Globus pallidus (tissue), 1 donor: ENCODE results near the gene PDE10A.
"Not testable (repeated sequence)": the region's sequence is repeated elsewhere in the genome, so short reads cannot be mapped to it uniquely, and the experiment has no call there.

Experiments used
- DNase-seq: peaks from one replicate; pipeline ENCODE4 v3.0.0-alpha.2; 2015; ENCODE audit warnings: low spot score

The PDE10A gene

DNA sequence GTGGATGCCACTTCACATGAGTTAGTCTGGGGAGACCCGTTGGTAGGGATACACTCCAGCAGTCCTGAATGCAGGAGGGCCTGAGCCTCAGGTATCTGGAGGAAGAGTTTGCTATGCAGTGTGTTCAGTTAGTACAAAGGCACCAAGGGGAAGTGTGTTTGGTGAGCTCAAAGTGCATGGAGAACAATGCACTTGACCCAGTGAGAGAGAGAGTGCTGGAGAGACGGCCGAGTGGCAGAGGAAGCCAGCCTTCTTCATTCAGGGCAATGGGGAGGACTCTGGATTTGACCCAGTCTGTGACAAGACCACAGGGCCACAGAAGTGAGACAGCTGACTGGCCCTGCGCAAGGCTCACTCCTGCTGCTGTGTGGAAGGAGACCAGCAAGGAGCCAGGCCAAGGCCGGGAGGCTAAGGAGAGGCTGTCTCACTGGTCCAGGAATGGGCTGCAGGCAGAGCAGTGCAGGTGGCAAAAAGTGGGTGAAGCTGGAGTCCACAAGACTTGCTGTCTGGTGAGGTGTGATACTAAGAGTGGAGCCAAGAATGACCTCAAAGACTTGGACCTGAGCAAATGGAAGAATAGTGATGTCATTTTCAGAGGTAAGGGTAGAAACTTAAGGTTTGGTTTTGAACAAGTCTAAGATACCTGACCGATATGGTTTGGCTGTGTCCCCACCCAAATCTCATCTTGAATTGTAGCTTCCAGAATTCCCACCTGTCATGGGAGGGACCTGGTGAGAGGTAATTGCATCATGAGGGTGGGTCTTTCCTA is 38.0 kb downstream of the PDE10A start:
- no peak for DNase-seq

DNA sequence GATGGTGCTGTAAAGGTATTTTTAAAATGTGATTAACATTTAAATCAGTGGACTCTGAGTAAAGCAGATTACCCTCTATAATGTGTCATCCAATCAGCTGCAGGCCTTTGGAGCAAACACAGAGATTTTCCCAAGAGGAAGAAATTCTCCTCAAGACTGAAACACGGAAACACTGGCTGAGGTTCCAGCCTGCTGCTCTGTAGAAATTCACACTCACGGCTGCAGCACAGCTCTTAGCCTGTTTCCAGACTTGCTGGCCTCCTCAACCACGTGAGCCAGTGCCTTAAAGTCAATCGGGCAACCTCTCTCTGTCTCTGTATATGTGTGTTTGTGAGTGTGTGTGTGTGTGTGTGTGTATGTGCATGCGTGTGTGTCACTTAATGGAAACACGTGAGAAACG is 41.1 kb downstream of the PDE10A start:
- DNase-seq, result no peak

DNA sequence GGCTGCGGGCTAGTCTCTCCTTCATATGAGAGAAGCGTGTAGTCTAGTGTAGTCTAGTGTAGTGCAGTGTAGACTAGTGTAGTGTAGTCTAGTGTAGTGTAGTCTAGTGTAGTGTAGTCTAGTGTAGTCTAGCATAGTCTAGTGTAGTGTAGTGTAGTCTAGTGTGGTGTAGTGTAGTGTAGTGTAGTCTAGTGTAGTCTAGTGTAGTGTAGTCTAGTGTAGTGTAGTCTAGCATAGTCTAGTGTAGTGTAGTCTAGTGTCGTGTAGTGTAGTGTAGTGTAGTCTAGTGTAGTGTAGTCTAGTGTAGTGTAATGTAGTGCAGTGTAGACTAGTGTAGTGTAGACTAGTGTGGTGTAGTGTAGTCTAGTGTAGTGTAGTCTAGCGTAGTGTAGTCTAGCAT is 44.1 kb downstream of the PDE10A start:
- DNase-seq, result not testable (repeated sequence)

DNA sequence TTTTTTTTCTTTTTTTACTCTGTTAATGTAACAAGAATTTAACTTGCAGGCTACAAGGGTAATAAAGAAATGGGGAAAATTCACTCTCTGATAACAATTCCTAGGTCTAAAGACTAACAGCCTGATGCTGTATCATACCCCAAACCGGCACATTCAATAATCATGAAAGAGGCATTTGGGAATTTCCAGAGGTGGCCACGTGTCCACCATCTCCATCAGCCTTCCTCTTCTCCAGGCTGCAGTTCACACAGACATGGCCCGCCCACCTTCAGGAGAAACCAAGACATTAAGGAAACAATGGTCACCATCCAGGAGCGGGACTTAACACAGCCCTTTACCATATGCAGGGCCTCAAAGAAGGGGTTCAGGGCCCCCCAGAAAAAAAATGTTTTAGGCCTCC is 44.8 kb downstream of the PDE10A start:
- DNase-seq, result no peak

DNA sequence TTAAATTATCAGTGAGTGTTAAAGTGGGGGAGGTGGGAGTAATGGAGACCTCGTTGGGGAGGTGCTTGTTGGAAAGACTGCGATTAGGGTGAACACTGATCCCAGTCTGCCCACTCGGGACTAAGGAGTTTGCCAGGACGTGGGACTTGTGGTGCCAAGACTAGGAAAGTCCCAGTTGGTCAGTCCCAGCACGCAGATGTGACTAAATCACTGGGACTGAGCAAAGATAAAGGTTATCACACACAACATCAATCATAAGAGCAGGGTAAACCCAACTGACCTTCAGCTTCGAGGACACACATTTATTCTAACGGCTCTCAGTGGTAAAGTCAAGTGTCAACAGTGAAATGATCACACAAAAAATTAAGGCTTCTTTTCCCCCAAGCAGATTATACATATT is 45.5 kb downstream of the PDE10A start:
- no peak for DNase-seq

DNA sequence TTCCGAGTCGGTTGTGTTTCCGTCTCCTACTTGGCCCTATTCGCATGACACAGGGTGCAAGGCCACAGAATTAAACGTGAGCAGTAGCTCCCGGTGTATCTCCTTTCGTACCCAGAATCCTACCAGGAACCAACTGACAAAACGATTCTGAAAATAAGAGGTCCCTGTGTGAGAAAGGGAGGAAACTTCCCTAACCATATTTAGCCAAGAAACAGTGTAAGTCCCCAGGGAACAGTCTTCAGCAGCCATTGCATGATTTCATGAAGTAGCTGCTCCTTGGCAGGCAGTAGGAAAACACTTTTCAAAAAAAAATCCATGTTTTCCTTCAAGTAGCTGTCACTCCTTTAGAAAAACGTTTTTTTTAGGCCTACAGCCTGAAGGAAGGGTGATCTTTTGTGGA is 46.9 kb downstream of the PDE10A start:
- peak; percentile 24 for DNase-seq

DNA sequence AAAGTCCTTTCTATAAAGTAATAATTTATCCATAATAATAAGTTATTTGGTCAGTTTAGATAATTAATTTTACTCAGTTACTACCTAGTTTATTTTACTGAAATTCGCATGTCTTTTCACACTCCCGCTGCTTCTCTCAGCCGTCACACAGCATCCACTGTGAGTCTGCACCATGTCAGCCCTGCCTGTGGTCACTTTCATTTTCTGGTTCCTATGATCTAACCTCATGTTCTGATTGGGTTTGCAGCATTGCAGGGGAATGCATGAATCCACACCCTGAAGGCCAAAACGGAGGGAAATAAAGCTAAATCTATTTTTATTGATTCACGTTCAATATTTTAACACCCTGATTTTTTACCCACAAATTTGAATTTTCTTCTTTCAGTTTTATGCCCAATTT is 47.4 kb downstream of the PDE10A start:
- peak; percentile 67 for DNase-seq

DNA sequence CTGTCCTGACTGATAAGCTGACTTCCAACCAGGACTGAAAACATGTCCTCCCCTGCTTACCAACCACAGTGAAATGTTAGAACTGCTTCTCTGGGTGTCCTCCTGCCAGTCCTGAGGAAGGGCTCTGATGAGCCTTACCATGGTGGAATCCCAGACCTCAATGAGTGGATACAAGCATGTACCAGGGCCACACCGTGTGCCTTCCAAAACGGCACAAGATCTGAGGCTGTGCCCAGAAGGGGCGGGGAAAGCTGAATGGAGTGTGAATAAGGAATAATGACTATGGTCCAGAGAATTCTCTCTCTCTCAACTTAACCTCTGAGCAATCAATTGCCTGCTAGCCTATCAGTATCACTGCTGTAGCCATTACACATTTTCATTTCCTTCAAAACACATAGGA is 51.7 kb downstream of the PDE10A start:
- DNase-seq, result peak; percentile 65

DNA sequence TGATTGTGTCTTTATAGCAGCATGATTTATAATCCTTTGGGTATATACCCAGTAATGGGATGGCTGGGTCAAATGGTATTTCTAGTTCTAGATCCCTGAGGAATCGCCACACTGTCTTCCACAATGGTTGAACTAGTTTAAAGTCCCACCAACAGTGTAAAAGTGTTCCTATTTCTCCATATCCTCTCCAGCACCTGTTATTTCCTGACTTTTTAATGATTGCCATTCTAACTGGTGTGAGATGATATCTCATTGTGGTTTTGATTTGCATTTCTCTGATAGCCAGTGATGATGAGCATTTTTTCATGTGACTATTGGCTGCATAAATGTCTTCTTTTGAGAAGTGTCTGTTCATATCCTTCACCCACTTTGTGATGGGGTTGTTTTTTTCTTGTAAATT is 54.5 kb downstream of the PDE10A start:
- DNase-seq, result not testable (repeated sequence)

DNA sequence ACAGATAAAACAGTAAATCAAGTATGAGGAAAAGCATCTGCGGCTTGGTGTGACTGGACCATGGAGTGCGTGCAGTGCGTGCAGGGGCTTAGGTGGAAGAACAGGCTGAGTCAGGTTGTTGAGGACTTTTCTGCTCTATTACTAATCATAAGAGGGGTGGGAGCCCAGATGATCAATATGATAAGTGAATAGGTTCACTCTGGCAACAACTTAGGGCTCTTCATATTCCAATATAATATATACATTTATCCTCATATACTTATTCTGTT is 56.4 kb downstream of the PDE10A start:
- DNase-seq, result no peak

DNA sequence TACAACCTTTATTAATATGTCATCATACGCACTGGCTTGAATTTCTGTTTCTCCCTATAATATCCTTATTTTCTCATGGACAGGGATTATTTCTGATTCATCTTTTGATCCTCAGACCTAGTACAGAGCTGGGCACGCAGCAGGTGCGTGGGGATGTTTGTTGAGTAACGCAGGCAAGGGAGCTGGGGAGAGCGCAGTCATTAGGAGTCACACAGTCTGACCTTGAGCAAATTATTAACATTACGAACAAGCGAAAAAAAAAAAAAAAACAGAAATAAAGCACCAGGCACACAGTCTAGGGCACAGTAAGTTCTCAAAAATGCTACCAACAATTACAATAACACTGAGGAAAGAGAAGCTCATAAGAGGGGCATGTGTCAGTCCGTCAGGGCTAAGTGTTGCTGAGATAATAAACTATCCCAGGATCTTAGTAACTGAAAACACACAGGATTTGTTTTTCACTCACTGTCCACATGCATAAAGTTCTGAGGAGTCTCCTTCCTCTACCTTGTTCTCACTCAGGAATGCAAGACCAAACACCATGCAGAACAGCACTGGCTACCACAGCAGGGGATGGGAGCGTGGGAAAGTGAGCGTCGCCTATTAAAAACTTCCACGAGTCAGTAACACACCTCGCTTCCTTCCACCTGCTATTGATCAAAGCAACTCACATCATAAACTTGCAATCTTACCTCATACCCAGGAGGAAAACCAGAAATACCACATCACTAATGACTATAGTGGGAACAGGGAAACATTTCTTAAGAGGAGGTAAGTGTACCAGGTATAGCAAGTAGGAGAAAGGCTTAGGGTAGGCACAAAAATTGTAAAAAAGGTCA is 56.9 kb downstream of the PDE10A start:
- DNase-seq, result no peak

DNA sequence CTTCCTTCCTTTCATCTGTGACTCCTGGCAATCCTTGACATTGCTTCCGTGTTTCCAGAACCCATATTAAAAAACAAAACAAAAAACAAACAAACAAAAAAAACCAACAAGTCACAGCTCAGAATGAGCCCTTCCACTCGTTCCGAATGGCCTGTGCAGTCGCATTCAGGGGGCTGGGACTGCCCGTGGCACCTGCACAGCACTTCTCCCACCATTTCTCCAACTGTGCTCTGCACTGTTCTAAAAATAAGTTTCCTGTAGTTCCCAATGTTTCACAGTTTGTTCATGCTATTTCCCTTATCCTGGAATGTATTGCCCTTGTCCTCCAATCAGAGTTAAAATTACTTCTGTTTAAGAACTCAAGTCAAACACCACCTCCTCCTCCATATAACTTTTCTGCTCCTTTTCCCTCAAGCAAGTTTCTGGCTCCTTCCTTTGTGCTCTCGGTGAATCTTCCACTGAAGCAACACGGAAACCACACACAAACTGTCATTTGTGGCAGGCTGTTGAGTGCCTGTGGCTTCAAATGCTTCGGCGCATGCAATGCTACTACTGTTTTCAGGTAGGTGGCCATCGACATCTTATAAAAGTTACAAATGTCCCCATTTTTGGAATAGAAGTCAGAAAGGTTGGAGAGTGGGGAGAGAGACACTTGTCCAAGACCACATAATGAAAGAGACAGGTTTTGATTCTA is 57.7 kb downstream of the PDE10A start:
- no peak for DNase-seq

DNA sequence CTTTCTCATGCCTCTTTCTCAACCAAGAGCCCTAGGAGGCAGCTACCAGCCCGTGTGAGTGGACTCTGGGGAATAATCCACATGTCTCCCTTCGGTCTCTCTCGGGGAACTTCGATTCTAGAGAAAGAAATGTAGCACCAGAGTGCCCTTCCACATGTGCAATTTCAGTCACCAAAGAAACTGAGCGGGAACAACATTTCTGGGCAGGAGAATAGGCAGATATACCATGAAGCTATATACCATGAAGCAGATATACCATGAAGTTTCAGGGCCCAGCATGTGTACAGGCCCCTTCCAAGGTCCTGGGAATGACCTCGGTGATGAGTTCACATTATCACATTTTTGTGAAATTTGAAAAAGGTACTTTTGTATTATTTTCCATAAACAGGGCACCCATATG is 60.8 kb downstream of the PDE10A start:
- DNase-seq, result no peak

DNA sequence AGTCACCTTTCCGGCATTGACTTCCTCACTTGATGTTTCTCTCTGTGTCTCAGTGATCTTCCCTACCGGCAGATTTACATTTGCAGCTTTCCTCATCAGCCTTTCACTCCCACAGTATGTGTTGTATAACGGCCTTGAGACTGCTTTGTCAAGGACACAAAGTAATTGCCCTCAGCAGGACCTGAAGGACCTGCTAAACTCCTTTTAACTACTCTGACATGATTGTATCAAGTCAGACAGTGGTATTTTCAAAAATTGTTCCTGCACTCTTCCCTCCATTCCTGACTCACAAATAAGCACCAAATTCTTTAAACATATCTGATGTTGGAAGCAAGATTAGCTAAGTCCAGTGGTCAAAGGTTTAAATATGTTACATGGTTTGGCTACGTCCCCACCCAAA is 62.4 kb downstream of the PDE10A start:
- no peak for DNase-seq

DNA sequence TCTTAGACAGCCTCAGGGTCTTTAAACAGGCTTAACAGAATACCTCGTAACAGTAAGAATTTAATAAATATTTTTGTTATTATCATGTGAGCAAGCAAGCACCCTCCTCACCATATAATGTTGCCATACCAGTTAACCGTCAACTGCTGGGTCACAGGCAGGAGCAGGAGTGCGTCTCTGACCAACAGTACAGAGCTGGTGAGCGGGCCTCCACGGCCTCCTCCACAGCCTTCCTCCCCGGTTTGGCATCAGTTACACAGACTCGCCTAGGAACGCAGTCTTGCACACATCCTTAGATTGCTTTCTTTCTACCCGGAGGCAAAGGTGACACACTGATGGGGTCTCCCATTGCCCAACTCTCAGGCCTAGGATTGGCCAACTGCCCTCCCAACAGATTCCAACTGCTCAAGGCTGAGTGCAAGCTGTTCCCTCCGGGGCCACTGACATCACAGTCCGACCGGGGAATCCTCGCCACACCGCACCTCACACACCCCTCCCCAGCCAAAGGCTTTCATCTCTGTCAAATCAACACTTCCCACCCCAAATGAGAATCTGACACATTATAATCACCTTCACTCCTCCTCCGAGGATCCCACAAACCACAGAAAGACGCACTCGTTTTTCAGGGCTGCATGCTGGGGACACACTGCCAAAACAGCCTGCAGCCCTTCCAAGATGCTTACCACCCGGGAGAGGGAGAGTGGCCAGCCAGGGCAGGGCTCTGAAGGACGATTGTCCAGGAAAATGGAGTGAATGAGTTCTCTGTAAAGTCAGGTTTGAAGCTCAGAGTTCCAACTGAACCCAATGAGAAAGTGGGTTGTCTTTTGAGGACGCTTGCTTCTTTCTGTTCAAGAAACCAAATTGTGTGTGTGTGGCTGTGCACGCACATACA is 63.2 kb downstream of the PDE10A start:
- DNase-seq, result no peak

DNA sequence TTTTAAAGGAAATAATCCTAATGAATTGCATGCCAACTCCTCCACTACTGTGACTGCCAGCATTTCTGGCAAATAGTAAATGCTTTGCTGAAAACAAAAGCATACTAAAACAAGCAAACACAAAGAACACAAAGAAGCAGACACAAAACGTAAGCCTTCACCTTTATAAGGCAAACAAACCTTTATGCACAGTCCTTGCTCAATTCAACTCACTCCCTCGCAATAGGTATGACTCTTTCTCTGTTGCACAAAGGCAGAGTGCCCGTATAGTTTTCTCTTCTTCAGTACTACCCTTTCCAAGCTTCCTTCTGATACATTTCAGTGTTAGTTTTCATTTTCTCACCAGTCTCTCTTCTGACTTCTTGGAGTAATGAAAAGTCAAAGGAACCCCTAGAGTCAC is 63.9 kb downstream of the PDE10A start:
- DNase-seq, result no peak

DNA sequence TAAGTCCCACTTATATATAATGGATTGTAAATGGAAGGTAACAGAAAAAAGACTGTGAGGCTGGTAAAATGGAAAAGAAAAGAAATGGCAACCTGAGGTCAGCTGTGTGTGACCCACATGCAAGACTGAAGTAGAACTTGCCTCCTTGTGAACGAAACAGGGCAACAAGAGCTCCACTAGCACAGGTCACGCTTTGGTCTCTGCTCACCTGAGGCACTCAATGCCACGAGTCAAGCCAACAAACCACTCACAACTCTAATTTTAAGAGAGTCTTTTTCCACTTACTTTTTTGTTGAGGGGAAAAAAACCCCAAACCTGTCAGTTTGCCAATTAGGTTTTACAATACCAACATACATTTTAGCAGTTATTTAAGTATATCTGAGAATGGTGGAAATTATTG is 65.2 kb downstream of the PDE10A start:
- DNase-seq, result no peak

DNA sequence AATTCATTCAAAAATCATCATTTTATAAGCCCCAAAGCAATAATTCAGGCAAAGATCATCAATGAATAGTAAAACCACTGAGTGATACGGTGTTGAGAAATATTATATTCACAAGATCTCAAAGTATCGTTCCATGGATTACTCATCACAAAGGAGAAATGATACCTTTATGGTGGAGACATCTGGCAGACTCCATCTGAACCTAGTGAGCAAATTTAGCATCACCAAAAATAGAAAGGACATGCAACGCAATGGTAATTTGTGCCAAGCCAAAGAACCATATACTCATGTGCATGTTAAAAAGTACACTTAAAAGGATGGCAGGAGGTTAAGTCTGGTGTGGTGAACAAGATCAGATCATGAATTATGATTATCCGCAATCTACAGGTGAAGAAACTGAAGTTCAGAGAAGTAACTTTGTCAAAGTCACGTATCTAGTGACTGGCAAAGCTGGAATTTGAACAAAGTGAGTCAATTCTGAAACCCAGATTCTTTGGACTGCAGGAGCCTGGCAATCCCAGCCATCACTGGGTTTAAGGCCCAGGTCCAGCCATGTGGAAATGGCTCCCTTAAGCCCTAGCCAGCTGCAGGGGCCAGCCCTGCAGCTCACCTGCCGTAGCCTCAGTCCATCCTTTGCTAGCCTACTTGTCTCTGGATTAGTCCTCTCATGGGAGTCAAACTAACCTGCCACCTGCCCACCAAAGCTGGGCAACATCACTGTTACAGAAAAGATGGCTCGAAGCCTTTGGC is 68.3 kb downstream of the PDE10A start:
- DNase-seq, result no peak

DNA sequence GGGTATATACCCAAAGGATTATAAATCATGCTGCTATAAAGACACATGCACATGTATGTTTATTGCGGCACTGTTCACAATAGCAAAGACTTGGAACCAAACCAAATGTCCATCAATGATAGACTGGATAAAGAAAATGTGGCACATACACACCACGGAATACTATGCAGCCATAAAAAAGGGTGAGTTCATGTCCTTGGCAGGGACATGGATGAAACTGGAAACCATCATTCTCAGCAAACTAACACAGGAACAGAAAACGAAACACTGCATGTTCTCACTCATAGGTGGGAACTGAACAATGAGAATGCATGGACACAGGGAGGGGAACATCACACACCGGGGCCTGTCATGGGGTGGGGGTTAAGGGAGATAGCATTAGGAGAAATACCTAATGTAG is 70.1 kb downstream of the PDE10A start:
- not testable (repeated sequence) for DNase-seq

DNA sequence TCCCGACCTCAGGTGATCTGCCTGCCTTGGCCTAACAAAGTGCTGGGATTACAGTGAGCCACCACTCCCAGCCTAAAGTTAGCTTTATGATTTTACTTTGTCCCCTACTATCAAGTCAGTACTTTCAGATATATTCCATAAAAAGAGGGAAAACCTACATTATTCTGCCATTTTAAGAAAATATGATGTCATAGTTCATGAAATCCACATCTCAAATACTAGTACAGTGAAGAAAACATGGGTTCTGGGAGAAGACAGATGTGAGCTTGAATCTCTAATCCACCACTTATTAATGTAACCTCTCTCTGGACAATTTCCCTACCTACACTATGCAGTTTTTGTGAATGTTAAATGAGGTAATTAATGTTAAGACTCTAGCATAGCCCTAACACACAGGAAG is 74.5 kb downstream of the PDE10A start:
- DNase-seq, result no peak

DNA sequence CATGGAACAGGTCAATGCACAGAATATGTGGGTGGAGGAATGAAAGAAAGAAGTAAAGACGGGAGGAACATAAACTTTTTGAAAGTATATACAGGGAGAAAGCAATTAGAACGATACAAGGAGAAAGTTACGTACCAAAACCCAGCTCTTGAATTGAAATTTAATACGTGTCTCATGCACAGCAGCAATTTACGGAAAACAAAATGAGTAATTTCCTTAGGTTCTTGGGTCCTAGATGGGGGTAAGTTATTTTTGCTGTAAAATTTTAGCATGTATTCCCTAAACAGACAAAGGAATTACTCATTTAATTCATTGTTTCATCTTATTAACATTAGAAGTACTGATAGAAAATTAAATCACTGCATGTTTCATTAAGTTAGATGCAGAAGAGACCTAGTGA is 75.8 kb downstream of the PDE10A start:
- no peak for DNase-seq
